Activated naive CD4-positive, alpha-beta T cell treated with anti-CD3 and anti-CD28 coated beads, Interleukin-2, amount 10 ng/mL, durations not matched to agents 7 days and 5 days (primary cell): Measurements from ENCODE around the gene HOXC11.

Source experiments
- CTCF ChIA-PET: fragments of 350-600 bp; sonication (Branson Sonifier 250); formaldehyde crosslinking; loops from one replicate; lab custom pipeline; 2021; ENCODE audit warnings: antibody characterized with exemption; lab: Charles Lee
- DNase-seq: peaks from one replicate; pipeline ENCODE4 v3.0.0-alpha.2; 2020
- H3K27ac Mint-ChIP-seq: one replicate; pipeline ENCODE4 v1.8.0; 2021; ENCODE audit warnings: mild to moderate bottlenecking, moderate library complexity, mixed read lengths
- H3K27me3 Mint-ChIP-seq: one replicate; pipeline ENCODE4 v1.8.0; 2021; ENCODE audit warnings: mild to moderate bottlenecking, mixed read lengths
- H3K36me3 Mint-ChIP-seq: one replicate; pipeline ENCODE4 v1.8.0; 2021; ENCODE audit warnings: mixed read lengths
- H3K4me1 Mint-ChIP-seq: one replicate; pipeline ENCODE4 v1.8.0; 2021; ENCODE audit warnings: mixed read lengths
- H3K4me3 Mint-ChIP-seq: one replicate; pipeline ENCODE4 v1.8.0; 2021; ENCODE audit warnings: mild to moderate bottlenecking, moderate library complexity, mixed read lengths
- H3K9me3 Mint-ChIP-seq: one replicate; pipeline ENCODE4 v1.8.0; 2021; ENCODE audit warnings: mixed read lengths

HOXC11 gene

GRCh38 chr12:53950437-53950773 lies 22.5 kb upstream of the HOXC11 start:
- H3K36me3 Mint-ChIP-seq, result peaks cover 2% of the 10 kb centered on the region
- CTCF ChIA-PET, result interaction anchor here (0.7 kb wide), 1 partner anchor 10 kb away, joined by 3 read pairs; no protein-coding TSS in a partner anchor

GRCh38 chr12:53950789-53951576 lies 21.9 kb upstream of the HOXC11 start:
- peak overlapping the region; percentile 43 for H3K4me3 Mint-ChIP-seq
- no peaks in the 10 kb centered on the region for H3K9me3 Mint-ChIP-seq
- DNase-seq, result no peak
- H3K27ac Mint-ChIP-seq, result peak overlapping the region; percentile 74
- H3K36me3 Mint-ChIP-seq, result peaks cover 2% of the 10 kb centered on the region
- peaks cover 100% of the 10 kb centered on the region for H3K27me3 Mint-ChIP-seq
- CTCF ChIA-PET, result interaction anchor here (1.1 kb wide), 1 partner anchor 10 kb away, joined by 4 read pairs; no protein-coding TSS in a partner anchor
- H3K4me1 Mint-ChIP-seq, result no peaks in the 10 kb centered on the region

More at GRCh38 chr12:53950437-53950773, 22.5 kb upstream of the HOXC11 start:
- no peak for DNase-seq
- no peaks in the 10 kb centered on the region for H3K9me3 Mint-ChIP-seq
- H3K4me1 Mint-ChIP-seq, result no peaks in the 10 kb centered on the region
- H3K27ac Mint-ChIP-seq, result peak overlapping the region; percentile 71
- no peak overlapping the region for H3K4me3 Mint-ChIP-seq
- H3K27me3 Mint-ChIP-seq, result peaks cover 100% of the 10 kb centered on the region

GRCh38 chr12:53951577-53952334 lies 21.2 kb upstream of the HOXC11 start:
- Mint-ChIP-seq H3K4me1 (peaks cover 2% of the 10 kb centered on the region), H3K36me3 (peaks cover 2% of the 10 kb centered on the region), H3K27ac (peak overlapping the region; percentile 74), H3K9me3 (no peaks in the 10 kb centered on the region), H3K4me3 (peak overlapping the region; percentile 43), H3K27me3 (peaks cover 100% of the 10 kb centered on the region)
- DNase-seq, result no peak
- CTCF ChIA-PET, result interaction anchor here (0.6 to 1.1 kb wide), 3 partner anchors 11 to 287 kb away, joined by 3 to 4 read pairs (median 3); partner anchors contain the start of gene HOXC8

GRCh38 chr12:53952335-53952694 lies 20.6 kb upstream of the HOXC11 start:
- H3K4me1 Mint-ChIP-seq, result peaks cover 7% of the 10 kb centered on the region
- H3K27ac Mint-ChIP-seq, result peak overlapping the region; percentile 74
- no peak overlapping the region for H3K4me3 Mint-ChIP-seq
- DNase-seq, result no peak
- H3K9me3 Mint-ChIP-seq, result no peaks in the 10 kb centered on the region
- peaks cover 2% of the 10 kb centered on the region for H3K36me3 Mint-ChIP-seq
- CTCF ChIA-PET, result interaction anchor here (0.6 to 0.7 kb wide), 2 partner anchors 57 to 287 kb away, joined by 3 read pairs; partner anchors contain the start of gene HOXC8
- H3K27me3 Mint-ChIP-seq, result peaks cover 100% of the 10 kb centered on the region

- Mint-ChIP-seq H3K27ac (peak overlapping the region; percentile 74), H3K9me3 (no peaks in the 10 kb centered on the region), H3K4me3 (no peak overlapping the region), H3K36me3 (peaks cover 2% of the 10 kb centered on the region), H3K27me3 (peaks cover 100% of the 10 kb centered on the region), H3K4me1 (peaks cover 7% of the 10 kb centered on the region)
- CTCF ChIA-PET, result interaction anchor here (0.6 kb wide), 1 partner anchor 54 kb away, joined by 3 read pairs; no protein-coding TSS in a partner anchor
- no peak for DNase-seq
These were observed 19.8 kb upstream of the HOXC11 start for GRCh38 chr12:53952871-53953734.

- Mint-ChIP-seq H3K27ac (peak overlapping the region; percentile 42), H3K4me3 (no peak overlapping the region), H3K9me3 (no peaks in the 10 kb centered on the region), H3K4me1 (peaks cover 7% of the 10 kb centered on the region), H3K27me3 (peaks cover 100% of the 10 kb centered on the region), H3K36me3 (peaks cover 2% of the 10 kb centered on the region)
- CTCF ChIA-PET, result interaction anchor here (0.6 to 1.4 kb wide), 2 partner anchors 16 to 53 kb away, joined by 3 read pairs; partner anchors contain the start of gene HOXC13
- DNase-seq, result no peak
These were observed 18.9 kb upstream of the HOXC11 start for GRCh38 chr12:53953831-53954693.

- CTCF ChIA-PET, result interaction anchor here (1.4 kb wide), 1 partner anchor 17 kb away, joined by 3 read pairs; the partner anchor contains the start of gene HOXC13
- no peak for DNase-seq
- H3K27ac Mint-ChIP-seq, result peak within 1 kb of the TSS; percentile 64
- H3K4me3 Mint-ChIP-seq, result no peak within 1 kb of the TSS
- no peaks in the 10 kb centered on the region for H3K9me3 Mint-ChIP-seq
- peaks cover 2% of the 10 kb centered on the region for H3K36me3 Mint-ChIP-seq
- peaks cover 100% of the 10 kb centered on the region for H3K27me3 Mint-ChIP-seq
- peaks cover 7% of the 10 kb centered on the region for H3K4me1 Mint-ChIP-seq
These were observed 18.3 kb upstream of the HOXC11 start, which contains the start of gene HOXC12 for GRCh38 chr12:53954694-53955035. Gene HOXC12 (plus strand): TSS chr12:53954903. CDS start chr12:53954930, 27 bp downstream.

- peaks cover 2% of the 10 kb centered on the region for H3K36me3 Mint-ChIP-seq
- H3K27ac Mint-ChIP-seq, result peak overlapping the region; percentile 64
- no peak for DNase-seq
- H3K4me1 Mint-ChIP-seq, result peaks cover 7% of the 10 kb centered on the region
- peaks cover 100% of the 10 kb centered on the region for H3K27me3 Mint-ChIP-seq
- CTCF ChIA-PET, result interaction anchor here (1.4 kb wide), 1 partner anchor 17 kb away, joined by 3 read pairs; the partner anchor contains the start of gene HOXC13
- no peak overlapping the region for H3K4me3 Mint-ChIP-seq
- H3K9me3 Mint-ChIP-seq, result no peaks in the 10 kb centered on the region
These were observed 17.7 kb upstream of the HOXC11 start for GRCh38 chr12:53955036-53955775.

- H3K4me1 Mint-ChIP-seq, result peaks cover 7% of the 10 kb centered on the region
- no peak overlapping the region for H3K4me3 Mint-ChIP-seq
- H3K36me3 Mint-ChIP-seq, result peaks cover 2% of the 10 kb centered on the region
- no peaks in the 10 kb centered on the region for H3K9me3 Mint-ChIP-seq
- CTCF ChIA-PET, result no interaction called here
- peak overlapping the region; percentile 64 for H3K27ac Mint-ChIP-seq
- DNase-seq, result no peak
- H3K27me3 Mint-ChIP-seq, result peaks cover 100% of the 10 kb centered on the region
These were observed 17.1 kb upstream of the HOXC11 start for GRCh38 chr12:53955776-53956250.

GRCh38 chr12:53956251-53956887 lies 16.6 kb upstream of the HOXC11 start:
- no peak for DNase-seq
- Mint-ChIP-seq H3K27me3 (peaks cover 100% of the 10 kb centered on the region), H3K9me3 (no peaks in the 10 kb centered on the region), H3K4me1 (peaks cover 7% of the 10 kb centered on the region), H3K4me3 (no peak overlapping the region), H3K36me3 (peaks cover 2% of the 10 kb centered on the region), H3K27ac (peak overlapping the region; percentile 64)
- CTCF ChIA-PET, result no interaction called here

GRCh38 chr12:53956914-53957536 lies 15.9 kb upstream of the HOXC11 start:
- Mint-ChIP-seq H3K27ac (no peak overlapping the region), H3K4me3 (no peak overlapping the region), H3K4me1 (peaks cover 7% of the 10 kb centered on the region), H3K9me3 (no peaks in the 10 kb centered on the region), H3K27me3 (peaks cover 100% of the 10 kb centered on the region), H3K36me3 (peaks cover 2% of the 10 kb centered on the region)
- DNase-seq, result no peak
- CTCF ChIA-PET, result no interaction called here
